HepG2 (cell line): ENCODE measurements around the gene CUL4B. TPM values are rescaled to one million over a fixed set of nuclear protein-coding genes. Genes with fewer than 3 reads are reported as not detected.
A peak's percentile ranks its signal among the peaks of the same experiment; 100 is the strongest.

Experiments
- SAP130 ChIP-seq: IDR thresholded peaks from 2 replicates; pipeline ENCODE4 v1.6.1; 2016; ENCODE audit warnings: low read depth
- ZNF224 ChIP-seq: sonication (generic); formaldehyde crosslinking; IDR thresholded peaks from 2 replicates; pipeline ENCODE4 v1.5.0; 2020; ENCODE audit warnings: mild to moderate bottlenecking, missing genetic modification reagents
- polyA plus RNA-seq, 8 experiments: library from polyadenylated mRNA; depleted of rRNA in 3 of 8; stranded (reverse) in 7 of 8; unstranded in 1 of 8; fragments of >200 nt; fragmentation: Illumina TruSeq in 4 of 8; extraction: Trizol in 4 of 8; gene quantifications; 2 replicates each; pipeline versions ENCODE4 v1.2.1 to v1.2.3, GENCODE V29; 2011 to 2016; ENCODE audit warnings: low read depth in 4 of 8, missing spikeins in 1 of 8, mixed read lengths in 1 of 8; ENCODE audit not compliant: insufficient read depth in 1 of 8
- total RNA-seq, 5 experiments: library from RNA; depleted of rRNA; stranded (reverse); fragments of >200 nt; fragmentation: Illumina TruSeq; extraction: Trizol; gene quantifications; 2 replicates each; pipeline ENCODE4 v1.2.3, GENCODE V29; 2016; ENCODE audit warnings: low read depth in 1 of 5
- TF ChIP-seq, protein P1 (sequence below): sonication (generic); formaldehyde crosslinking; IDR thresholded peaks from 2 replicates; pipeline ENCODE4 v1.4.0; 2020; ENCODE audit warnings: low read depth, mild to moderate bottlenecking, missing genetic modification reagents
- TF ChIP-seq, protein P2 (sequence below): sonication (generic); formaldehyde crosslinking; IDR thresholded peaks from 2 replicates; pipeline ENCODE4 v1.5.0; 2020; ENCODE audit warnings: missing genetic modification reagents
- TF ChIP-seq, protein P3 (sequence below): IDR thresholded peaks from 2 replicates; pipeline ENCODE4 v1.6.1; 2016; ENCODE audit warnings: low read depth
- TF ChIP-seq, protein P4 (sequence below): sonication (generic); formaldehyde crosslinking; IDR thresholded peaks from 2 replicates; pipeline ENCODE4 v1.8.1; 2023; ENCODE audit warnings: mild to moderate bottlenecking, inconsistent platforms, moderate library complexity, missing genetic modification reagents, borderline replicate concordance
- TF ChIP-seq, protein P5 (sequence below): IDR thresholded peaks from 2 replicates; pipeline ENCODE4 v1.6.1; 2016; ENCODE audit warnings: low read depth, missing genetic modification reagents, missing compliant biosample characterization
- TF ChIP-seq, protein P6 (sequence below): sonication (generic); formaldehyde crosslinking; IDR thresholded peaks from 2 replicates; pipeline ENCODE4 v1.4.0; 2020; ENCODE audit warnings: missing genetic modification reagents, mild to moderate bottlenecking, borderline replicate concordance

The CUL4B gene
- total and polyA plus RNA-seq, 2 of the 13 experiments (the other 11 are each of a cell fraction or from before 2014, with no cell fraction given), result 21.6 to 28.5 TPM

DNA sequence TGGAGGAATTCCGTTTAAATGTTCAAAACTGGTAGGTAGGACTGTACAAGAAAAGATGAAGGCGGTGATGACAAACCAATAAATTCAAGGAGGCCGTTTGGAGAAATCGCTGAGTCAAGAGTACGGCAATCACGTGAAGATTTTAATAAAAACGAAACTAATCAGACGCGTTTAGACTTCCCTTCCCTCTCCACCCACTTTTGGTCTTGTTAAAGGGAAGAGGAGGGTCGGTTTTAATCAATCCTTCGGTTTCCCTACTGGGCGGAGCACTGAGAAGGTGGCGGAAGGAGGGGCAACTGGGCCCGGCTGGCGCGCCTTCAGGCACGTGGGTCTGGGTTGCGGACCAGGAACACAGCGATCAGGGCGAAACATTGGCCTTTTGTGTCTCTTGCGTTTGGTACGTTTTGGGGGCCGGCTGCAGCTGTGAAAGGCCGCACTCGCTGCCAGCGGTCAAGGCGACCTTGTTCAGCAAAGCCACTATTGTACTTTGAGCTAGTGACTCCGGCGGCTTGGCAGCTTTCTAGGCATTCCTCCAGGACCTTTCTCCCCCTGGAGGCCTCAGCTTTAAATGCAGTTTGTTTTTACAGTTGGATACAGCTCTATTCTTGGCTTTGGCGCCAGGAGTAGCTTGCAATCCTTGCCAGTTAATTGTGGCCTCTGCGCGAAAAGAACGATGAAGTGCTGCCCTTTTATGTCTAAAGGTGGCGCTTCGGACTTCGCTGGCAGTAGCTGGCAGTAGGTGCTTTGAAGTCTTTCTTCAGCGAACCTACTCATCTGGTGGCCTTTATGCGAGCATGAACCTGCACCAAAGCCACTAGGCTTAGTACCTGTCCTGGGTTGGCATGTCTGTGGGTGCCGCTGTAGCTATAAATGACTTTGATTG is 74.9 kb downstream of the CUL4B start (continued):
- TF ChIP-seq, protein P1, sequence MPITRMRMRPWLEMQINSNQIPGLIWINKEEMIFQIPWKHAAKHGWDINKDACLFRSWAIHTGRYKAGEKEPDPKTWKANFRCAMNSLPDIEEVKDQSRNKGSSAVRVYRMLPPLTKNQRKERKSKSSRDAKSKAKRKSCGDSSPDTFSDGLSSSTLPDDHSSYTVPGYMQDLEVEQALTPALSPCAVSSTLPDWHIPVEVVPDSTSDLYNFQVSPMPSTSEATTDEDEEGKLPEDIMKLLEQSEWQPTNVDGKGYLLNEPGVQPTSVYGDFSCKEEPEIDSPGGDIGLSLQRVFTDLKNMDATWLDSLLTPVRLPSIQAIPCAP (CRISPR knock-in tag), result no peak
- TF ChIP-seq ZNF224, result no peak
- TF ChIP-seq, protein P2, sequence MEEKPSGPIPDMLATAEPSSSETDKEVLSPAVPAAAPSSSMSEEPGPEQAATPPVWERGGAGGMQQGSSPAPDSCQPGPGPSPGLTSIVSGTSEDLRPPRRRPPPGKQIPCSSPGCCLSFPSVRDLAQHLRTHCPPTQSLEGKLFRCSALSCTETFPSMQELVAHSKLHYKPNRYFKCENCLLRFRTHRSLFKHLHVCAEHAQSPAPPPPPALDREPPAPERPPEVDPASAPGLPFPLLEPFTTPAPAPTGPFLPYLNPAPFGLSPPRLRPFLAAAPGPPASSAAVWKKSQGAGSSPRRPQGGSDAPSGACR (CRISPR knock-in tag), result no peak
- TF ChIP-seq SAP130 (CRISPR knock-in tag), result peak; percentile 64
- TF ChIP-seq, protein P3, sequence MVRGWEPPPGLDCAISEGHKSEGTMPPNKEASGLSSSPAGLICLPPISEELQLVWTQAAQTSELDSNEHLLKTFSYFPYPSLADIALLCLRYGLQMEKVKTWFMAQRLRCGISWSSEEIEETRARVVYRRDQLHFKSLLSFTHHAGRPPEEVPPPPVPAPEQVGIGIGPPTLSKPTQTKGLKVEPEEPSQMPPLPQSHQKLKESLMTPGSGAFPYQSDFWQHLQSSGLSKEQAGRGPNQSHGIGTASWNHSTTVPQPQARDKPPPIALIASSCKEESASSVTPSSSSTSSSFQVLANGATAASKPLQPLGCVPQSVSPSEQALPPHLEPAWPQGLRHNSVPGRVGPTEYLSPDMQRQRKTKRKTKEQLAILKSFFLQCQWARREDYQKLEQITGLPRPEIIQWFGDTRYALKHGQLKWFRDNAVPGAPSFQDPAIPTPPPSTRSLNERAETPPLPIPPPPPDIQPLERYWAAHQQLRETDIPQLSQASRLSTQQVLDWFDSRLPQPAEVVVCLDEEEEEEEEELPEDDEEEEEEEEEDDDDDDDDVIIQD (CRISPR knock-in tag), result no peak; the same call in 1 of the 2 replicates
- TF ChIP-seq, protein P4, sequence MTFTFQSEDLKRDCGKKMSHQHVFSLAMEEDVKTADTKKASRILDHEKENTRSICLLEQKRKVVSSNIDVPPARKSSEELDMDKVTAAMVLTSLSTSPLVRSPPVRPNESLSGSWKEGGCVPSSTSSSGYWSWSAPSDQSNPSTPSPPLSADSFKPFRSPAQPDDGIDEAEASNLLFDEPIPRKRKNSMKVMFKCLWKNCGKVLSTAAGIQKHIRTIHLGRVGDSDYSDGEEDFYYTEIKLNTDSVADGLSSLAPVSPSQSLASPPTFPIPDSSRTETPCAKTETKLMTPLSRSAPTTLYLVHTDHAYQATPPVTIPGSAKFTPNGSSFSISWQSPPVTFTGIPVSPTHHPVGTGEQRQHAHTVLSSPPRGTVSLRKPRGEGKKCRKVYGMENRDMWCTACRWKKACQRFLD (CRISPR knock-in tag), result no peak
- TF ChIP-seq, protein P5, sequence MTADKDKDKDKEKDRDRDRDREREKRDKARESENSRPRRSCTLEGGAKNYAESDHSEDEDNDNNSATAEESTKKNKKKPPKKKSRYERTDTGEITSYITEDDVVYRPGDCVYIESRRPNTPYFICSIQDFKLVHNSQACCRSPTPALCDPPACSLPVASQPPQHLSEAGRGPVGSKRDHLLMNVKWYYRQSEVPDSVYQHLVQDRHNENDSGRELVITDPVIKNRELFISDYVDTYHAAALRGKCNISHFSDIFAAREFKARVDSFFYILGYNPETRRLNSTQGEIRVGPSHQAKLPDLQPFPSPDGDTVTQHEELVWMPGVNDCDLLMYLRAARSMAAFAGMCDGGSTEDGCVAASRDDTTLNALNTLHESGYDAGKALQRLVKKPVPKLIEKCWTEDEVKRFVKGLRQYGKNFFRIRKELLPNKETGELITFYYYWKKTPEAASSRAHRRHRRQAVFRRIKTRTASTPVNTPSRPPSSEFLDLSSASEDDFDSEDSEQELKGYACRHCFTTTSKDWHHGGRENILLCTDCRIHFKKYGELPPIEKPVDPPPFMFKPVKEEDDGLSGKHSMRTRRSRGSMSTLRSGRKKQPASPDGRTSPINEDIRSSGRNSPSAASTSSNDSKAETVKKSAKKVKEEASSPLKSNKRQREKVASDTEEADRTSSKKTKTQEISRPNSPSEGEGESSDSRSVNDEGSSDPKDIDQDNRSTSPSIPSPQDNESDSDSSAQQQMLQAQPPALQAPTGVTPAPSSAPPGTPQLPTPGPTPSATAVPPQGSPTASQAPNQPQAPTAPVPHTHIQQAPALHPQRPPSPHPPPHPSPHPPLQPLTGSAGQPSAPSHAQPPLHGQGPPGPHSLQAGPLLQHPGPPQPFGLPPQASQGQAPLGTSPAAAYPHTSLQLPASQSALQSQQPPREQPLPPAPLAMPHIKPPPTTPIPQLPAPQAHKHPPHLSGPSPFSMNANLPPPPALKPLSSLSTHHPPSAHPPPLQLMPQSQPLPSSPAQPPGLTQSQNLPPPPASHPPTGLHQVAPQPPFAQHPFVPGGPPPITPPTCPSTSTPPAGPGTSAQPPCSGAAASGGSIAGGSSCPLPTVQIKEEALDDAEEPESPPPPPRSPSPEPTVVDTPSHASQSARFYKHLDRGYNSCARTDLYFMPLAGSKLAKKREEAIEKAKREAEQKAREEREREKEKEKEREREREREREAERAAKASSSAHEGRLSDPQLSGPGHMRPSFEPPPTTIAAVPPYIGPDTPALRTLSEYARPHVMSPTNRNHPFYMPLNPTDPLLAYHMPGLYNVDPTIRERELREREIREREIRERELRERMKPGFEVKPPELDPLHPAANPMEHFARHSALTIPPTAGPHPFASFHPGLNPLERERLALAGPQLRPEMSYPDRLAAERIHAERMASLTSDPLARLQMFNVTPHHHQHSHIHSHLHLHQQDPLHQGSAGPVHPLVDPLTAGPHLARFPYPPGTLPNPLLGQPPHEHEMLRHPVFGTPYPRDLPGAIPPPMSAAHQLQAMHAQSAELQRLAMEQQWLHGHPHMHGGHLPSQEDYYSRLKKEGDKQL (CRISPR knock-in tag), result no peak
- TF ChIP-seq, protein P6, sequence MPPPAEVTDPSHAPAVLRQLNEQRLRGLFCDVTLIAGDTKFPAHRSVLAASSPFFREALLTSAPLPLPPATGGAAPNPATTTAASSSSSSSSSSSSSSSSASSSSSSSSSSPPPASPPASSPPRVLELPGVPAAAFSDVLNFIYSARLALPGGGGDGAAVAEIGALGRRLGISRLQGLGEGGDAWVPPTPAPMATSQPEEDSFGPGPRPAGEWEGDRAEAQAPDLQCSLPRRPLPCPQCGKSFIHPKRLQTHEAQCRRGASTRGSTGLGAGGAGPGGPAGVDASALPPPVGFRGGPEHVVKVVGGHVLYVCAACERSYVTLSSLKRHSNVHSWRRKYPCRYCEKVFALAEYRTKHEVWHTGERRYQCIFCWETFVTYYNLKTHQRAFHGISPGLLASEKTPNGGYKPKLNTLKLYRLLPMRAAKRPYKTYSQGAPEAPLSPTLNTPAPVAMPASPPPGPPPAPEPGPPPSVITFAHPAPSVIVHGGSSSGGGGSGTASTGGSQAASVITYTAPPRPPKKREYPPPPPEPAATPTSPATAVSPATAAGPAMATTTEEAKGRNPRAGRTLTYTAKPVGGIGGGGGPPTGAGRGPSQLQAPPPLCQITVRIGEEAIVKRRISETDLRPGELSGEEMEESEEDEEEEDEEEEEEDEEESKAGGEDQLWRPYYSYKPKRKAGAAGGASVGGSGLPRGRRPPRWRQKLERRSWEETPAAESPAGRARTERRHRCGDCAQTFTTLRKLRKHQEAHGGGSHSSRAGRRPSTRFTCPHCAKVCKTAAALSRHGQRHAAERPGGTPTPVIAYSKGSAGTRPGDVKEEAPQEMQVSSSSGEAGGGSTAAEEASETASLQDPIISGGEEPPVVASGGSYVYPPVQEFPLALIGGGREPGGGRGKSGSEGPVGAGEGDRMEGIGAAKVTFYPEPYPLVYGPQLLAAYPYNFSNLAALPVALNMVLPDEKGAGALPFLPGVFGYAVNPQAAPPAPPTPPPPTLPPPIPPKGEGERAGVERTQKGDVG, result no peak
